Smooth muscle cell (in vitro differentiated cells): ENCODE results near the gene EIPR1. TPM values are rescaled to one million over a fixed set of nuclear protein-coding genes. Genes with fewer than 3 reads are reported as not detected.

Experiments
- DNase-seq: peaks from one replicate; lab custom pipeline; 2025; ENCODE audit not compliant: unreplicated experiment; lab: John Stamatoyannopoulos, UW
- H2AFZ ChIP-seq: fragments of 200-600 bp; sonication (generic); 2 replicates; pipeline ENCODE4 v1.6.0; 2016; ENCODE audit warnings: antibody characterized with exemption, low read depth, mild to moderate bottlenecking
- H3F3A ChIP-seq: fragments of 200-600 bp; sonication (generic); 2 replicates; pipeline ENCODE4 v1.6.0; 2017; ENCODE audit warnings: antibody characterized with exemption, low read depth
- H3K27ac ChIP-seq: fragments of 200-600 bp; sonication (generic); 2 replicates; pipeline ENCODE4 v1.5.1; 2016; ENCODE audit warnings: low read depth, mild to moderate bottlenecking
- H3K27me3 ChIP-seq: fragments of 200-600 bp; sonication (generic); 2 replicates; pipeline ENCODE4 v1.6.1; 2016; ENCODE audit warnings: low read depth, mild to moderate bottlenecking
- H3K36me3 ChIP-seq: fragments of 200-600 bp; sonication (generic); 2 replicates; pipeline ENCODE4 v1.5.1; 2016; ENCODE audit warnings: low read depth
- H3K4me1 ChIP-seq: fragments of 200-600 bp; sonication (generic); 2 replicates; pipeline ENCODE4 v1.5.1; 2016; ENCODE audit warnings: low read depth
- H3K4me2 ChIP-seq: fragments of 200-600 bp; sonication (generic); 2 replicates; pipeline ENCODE4 v1.6.0; 2016; ENCODE audit warnings: mild to moderate bottlenecking
- H3K4me3 ChIP-seq: fragments of 200-600 bp; sonication (generic); 2 replicates; pipeline ENCODE4 v1.5.1; 2016; ENCODE audit warnings: mild to moderate bottlenecking
- H3K79me2 ChIP-seq: fragments of 200-600 bp; sonication (generic); 2 replicates; pipeline ENCODE4 v1.6.0; 2016; ENCODE audit warnings: low read depth, mild to moderate bottlenecking
- H3K9ac ChIP-seq: fragments of 200-600 bp; sonication (generic); 2 replicates; pipeline ENCODE4 v1.6.0; 2016; ENCODE audit warnings: low read depth
- H3K9me3 ChIP-seq: fragments of 200-600 bp; sonication (generic); replicated peaks from 2 replicates; pipeline ENCODE4 v1.5.1; 2016; ENCODE audit warnings: low read depth
- H4K20me1 ChIP-seq: fragments of 200-600 bp; sonication (generic); 2 replicates; pipeline ENCODE4 v1.6.0; 2016; ENCODE audit warnings: low read depth
- CTCF ChIP-seq: fragments of 200-600 bp; sonication (generic); IDR thresholded peaks from 2 replicates; pipeline ENCODE4 v1.5.1; 2017; ENCODE audit warnings: borderline replicate concordance, mild to moderate bottlenecking, antibody characterized with exemption; ENCODE audit not compliant: insufficient read depth, poor library complexity, severe bottlenecking
- WGBS: methylation state at CpG from one replicate; pipeline ENCODE4 v1.1.7; 2016; ENCODE audit warnings: low lambda C conversion rate; 5-methylcytosine and 5-hydroxymethylcytosine counted together
- polyA plus RNA-seq: library from polyadenylated mRNA; unstranded; fragments of >200 nt; fragmentation: Nextera tagmentation; extraction: Ambion mirVana; gene quantifications from 2 replicates; pipeline ENCODE4 v1.2.1, GENCODE V29; 2016
- total RNA-seq: library from RNA; depleted of rRNA; stranded (reverse); fragments of >200 nt; gene quantifications from 2 replicates; pipeline ENCODE4 v1.2.3, GENCODE V29; 2014

The EIPR1 gene
- total and polyA plus RNA-seq, 2 experiments from 2014 or later, result 18.5 to 23.1 TPM

GRCh38 chr2:3405876-3406275 is 28.3 kb upstream of the EIPR1 start:
- Histone ChIP-seq H3K36me3 (no peaks in the 10 kb centered on the region), H3K27ac (no peak overlapping the region), H3K4me3 (no peak overlapping the region), H3K79me2 (peaks cover 3% of the 10 kb centered on the region), H3K9me3 (no peaks in the 10 kb centered on the region), H3K9ac (no peak overlapping the region), H3K27me3 (no peaks in the 10 kb centered on the region), H3K4me1 (no peaks in the 10 kb centered on the region), H2AFZ (no peak overlapping the region), H3F3A (no peaks in the 10 kb centered on the region), H4K20me1 (peaks cover 22% of the 10 kb centered on the region), H3K4me2 (no peak overlapping the region)
- DNase-seq, result no peak
- WGBS, result 100% methylated on average over 7 of the region's 7 CpGs
- no peak for TF ChIP-seq CTCF

- Histone ChIP-seq H3K27me3 (no peaks in the 10 kb centered on the region), H3K9me3 (no peaks in the 10 kb centered on the region), H3K27ac (no peak overlapping the region), H3K36me3 (no peaks in the 10 kb centered on the region), H3K4me3 (no peak overlapping the region), H4K20me1 (peaks cover 18% of the 10 kb centered on the region), H2AFZ (no peak overlapping the region), H3F3A (no peaks in the 10 kb centered on the region), H3K4me1 (no peaks in the 10 kb centered on the region), H3K4me2 (no peak overlapping the region), H3K9ac (no peak overlapping the region), H3K79me2 (peaks cover 3% of the 10 kb centered on the region)
- TF ChIP-seq CTCF, result no peak
- 97% methylated on average over 6 of the region's 6 CpGs for WGBS
- no peak for DNase-seq
These were observed 27.7 kb upstream of the EIPR1 start for GRCh38 chr2:3405307-3405706.

DNA sequence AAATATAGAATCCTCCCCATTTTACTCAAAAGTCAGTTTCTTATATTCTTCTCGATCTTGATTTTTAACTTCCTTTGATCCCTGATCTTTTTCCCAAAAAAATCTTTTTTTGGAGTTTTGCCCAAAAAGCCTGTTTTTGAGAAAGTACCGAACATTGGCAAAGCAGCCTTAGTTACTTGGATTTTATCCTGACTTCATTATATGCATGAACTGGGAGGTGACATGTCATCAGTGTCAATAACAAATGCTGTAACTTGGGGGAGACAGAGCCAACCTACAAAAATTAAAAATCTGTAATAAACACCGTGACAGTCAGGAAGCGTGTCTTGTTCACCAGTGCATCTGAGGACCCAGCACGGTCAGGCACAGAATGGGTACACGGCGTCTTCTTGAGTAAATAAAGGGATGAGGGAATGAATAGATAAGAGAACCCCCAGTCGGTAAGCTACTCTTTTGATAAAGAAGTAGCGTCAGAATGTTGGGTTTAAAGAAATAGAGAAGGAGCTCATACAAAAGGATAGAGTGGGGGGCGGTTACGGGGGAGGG is 26.8 kb upstream of the EIPR1 start:
- Histone ChIP-seq H4K20me1 (peaks cover 14% of the 10 kb centered on the region), H3K9me3 (no peaks in the 10 kb centered on the region), H3K27ac (no peak overlapping the region), H3K27me3 (no peaks in the 10 kb centered on the region), H3K79me2 (peaks cover 3% of the 10 kb centered on the region), H3K4me2 (no peak overlapping the region), H3F3A (no peaks in the 10 kb centered on the region), H3K9ac (no peak overlapping the region), H3K36me3 (no peaks in the 10 kb centered on the region), H3K4me3 (no peak overlapping the region), H2AFZ (no peak overlapping the region), H3K4me1 (no peaks in the 10 kb centered on the region)
- TF ChIP-seq CTCF, result no peak
- 82% methylated on average over 11 of the region's 11 CpGs for WGBS
- DNase-seq, result no peak
